HEK293 (cell line): ENCODE data around the gene INA.

Source experiments
- GLI4 ChIP-seq: fragments of 450-650 bp; formaldehyde crosslinking; IDR thresholded peaks from 2 replicates; pipeline ENCODE4 v1.5.1; 2016; ENCODE audit warnings: missing biosample characterization, missing genetic modification characterization
- ZNF133 ChIP-seq: fragments of 450-650 bp; formaldehyde crosslinking; IDR thresholded peaks from 2 replicates; pipeline ENCODE4 v1.5.1; 2016; ENCODE audit warnings: missing biosample characterization, missing genetic modification characterization
- ZNF18 ChIP-seq: fragments of 450-650 bp; formaldehyde crosslinking; IDR thresholded peaks from 2 replicates; pipeline ENCODE4 v1.5.1; 2016; ENCODE audit warnings: missing biosample characterization, missing genetic modification characterization
- ZNF398 ChIP-seq: fragments of 450-650 bp; formaldehyde crosslinking; IDR thresholded peaks from 2 replicates; pipeline ENCODE4 v1.5.1; 2017; ENCODE audit warnings: missing biosample characterization, missing genetic modification characterization

GRCh38 chr10:103280031-103280430 lies 3.1 kb downstream of the INA start:
- TF ChIP-seq ZNF398 (tag by site-specific recombination) = no peak
- TF ChIP-seq ZNF133 (tag by site-specific recombination) = no peak
- no peak for TF ChIP-seq ZNF18 (tag by site-specific recombination)
- TF ChIP-seq GLI4 (tag by site-specific recombination) = no peak
